PC-9 (cell line): Measurements from ENCODE around the gene THNSL1. TPM values are rescaled to one million over a fixed set of nuclear protein-coding genes. Genes with fewer than 3 reads are reported as not detected.

ENCODE experiments used
- BruUV-seq: library from RNA; stranded (reverse); fragments of 400-500 nt; replicated peaks from 2 replicates; lab custom pipeline; 2021; lab: Mats Ljungman, UMichigan
- CTCF ChIA-PET: fragments of 300-600 bp; sonication (Branson Sonifier 250); formaldehyde crosslinking; loops from one replicate; lab custom pipeline; 2022; ENCODE audit warnings: antibody characterized with exemption; lab: Charles Lee
- POLR2A ChIA-PET: fragments of 300-600 bp; sonication (Branson Sonifier 250); formaldehyde crosslinking; loops from one replicate; lab custom pipeline; 2022; ENCODE audit warnings: antibody characterized with exemption; ENCODE audit not compliant: unreplicated experiment; lab: Charles Lee
- DNase-seq, 2 experiments: peaks; one replicate each; pipeline versions ENCODE4 v3.0.0 to v3.0.0-alpha.2; 2015 to 2022; ENCODE audit warnings: mixed read lengths in 1 of 2
- H2AFZ ChIP-seq: fragments of 200-600 bp; sonication (generic); 2 replicates; pipeline ENCODE4 v1.8.1; 2017; ENCODE audit warnings: antibody characterized with exemption
- H3F3A ChIP-seq: fragments of 200-600 bp; sonication (generic); 2 replicates; pipeline ENCODE4 v1.8.1; 2017; ENCODE audit warnings: antibody characterized with exemption, mild to moderate bottlenecking, low read depth; ENCODE audit not compliant: insufficient read depth
- H3K27ac ChIP-seq: fragments of 200-600 bp; sonication (generic); 2 replicates; pipeline ENCODE4 v1.6.1; 2016; ENCODE audit warnings: mixed run types
- H3K27me3 ChIP-seq: fragments of 200-600 bp; sonication (generic); 2 replicates; pipeline ENCODE4 v1.6.1; 2016; ENCODE audit warnings: low read depth, mixed run types; ENCODE audit not compliant: insufficient read depth
- H3K36me3 ChIP-seq: fragments of 200-600 bp; sonication (generic); 2 replicates; pipeline ENCODE4 v1.6.1; 2016; ENCODE audit warnings: low read depth, mixed run types
- H3K4me1 ChIP-seq: fragments of 200-600 bp; sonication (generic); replicated peaks from 2 replicates; pipeline ENCODE4 v1.6.1; 2016; ENCODE audit warnings: mixed run types; ENCODE audit not compliant: insufficient read depth
- H3K4me2 ChIP-seq: fragments of 200-600 bp; sonication (generic); 2 replicates; pipeline ENCODE4 v1.6.1; 2017; ENCODE audit warnings: mixed run types
- H3K4me3 ChIP-seq: fragments of 200-600 bp; sonication (generic); 2 replicates; pipeline ENCODE4 v1.6.1; 2016; ENCODE audit warnings: mixed run types
- H3K79me2 ChIP-seq: fragments of 200-600 bp; sonication (generic); 2 replicates; pipeline ENCODE4 v1.6.1; 2017; ENCODE audit warnings: low read depth, mixed run types
- H3K9me2 ChIP-seq: fragments of 200-600 bp; sonication (generic); 2 replicates; pipeline ENCODE4 v1.8.1; 2017; ENCODE audit warnings: mild to moderate bottlenecking; ENCODE audit not compliant: insufficient read depth
- H3K9me3 ChIP-seq: fragments of 200-600 bp; sonication (generic); 2 replicates; pipeline ENCODE4 v1.8.1; 2016; ENCODE audit warnings: low read depth; ENCODE audit not compliant: insufficient read depth
- H4K20me1 ChIP-seq: fragments of 200-600 bp; sonication (generic); 2 replicates; pipeline ENCODE4 v1.8.1; 2017; ENCODE audit not compliant: insufficient read depth
- EZH2 ChIP-seq: fragments of 200-600 bp; sonication (generic); IDR thresholded peaks from 2 replicates; pipeline ENCODE4 v1.8.0; 2017; ENCODE audit warnings: antibody characterized with exemption, low read depth
- intact Hi-C: fragments of 100-400 bp; cut with micrococcal nuclease; formaldehyde crosslinking; loops from one replicate; pipeline ENCODE4 v1.10.0; 2022; ENCODE audit not compliant: unreplicated experiment
- total RNA-seq: library from RNA; stranded (reverse); gene quantifications from 2 replicates; pipeline ENCODE4 v1.2.3, GENCODE V29; 2021
- TF ChIP-seq, protein P1 (sequence below): fragments of 200-600 bp; sonication (generic); conservative IDR thresholded peaks from 2 replicates; pipeline ENCODE4 v1.6.1; 2017; ENCODE audit warnings: mixed run types, antibody characterized with exemption, mild to moderate bottlenecking, moderate library complexity

The THNSL1 gene
- total RNA-seq, 1 experiment from 2014 or later, result 6.8 TPM

DNA sequence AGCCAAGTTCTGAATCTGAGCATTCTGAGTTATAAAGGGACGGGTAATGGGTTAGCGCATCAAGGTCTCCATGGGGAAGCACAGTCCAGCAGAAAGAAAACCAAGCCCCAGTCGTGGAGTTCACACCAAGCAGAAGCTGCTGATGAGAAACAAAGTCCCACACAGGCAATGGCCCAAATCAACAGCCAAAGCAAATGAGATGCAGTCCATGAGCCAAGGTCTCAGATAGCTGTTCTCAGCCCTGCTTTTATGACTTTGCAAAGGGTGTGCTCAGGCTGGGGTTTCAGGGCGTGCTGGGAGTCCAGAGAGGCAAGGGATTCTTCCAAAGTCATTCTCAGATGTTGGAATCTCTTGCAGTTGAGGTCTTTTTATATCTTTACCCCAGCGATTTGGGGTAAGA lies 32.0 kb downstream of the THNSL1 start:
- no peak for DNase-seq
- no peaks in the 10 kb centered on the region for H3K79me2 ChIP-seq
- no peaks in the 10 kb centered on the region for H3F3A ChIP-seq
- H3K27me3 ChIP-seq, result no peaks in the 10 kb centered on the region
- no peaks in the 10 kb centered on the region for H3K4me1 ChIP-seq
- no peak for TF ChIP-seq EZH2
- TF ChIP-seq, protein P1, sequence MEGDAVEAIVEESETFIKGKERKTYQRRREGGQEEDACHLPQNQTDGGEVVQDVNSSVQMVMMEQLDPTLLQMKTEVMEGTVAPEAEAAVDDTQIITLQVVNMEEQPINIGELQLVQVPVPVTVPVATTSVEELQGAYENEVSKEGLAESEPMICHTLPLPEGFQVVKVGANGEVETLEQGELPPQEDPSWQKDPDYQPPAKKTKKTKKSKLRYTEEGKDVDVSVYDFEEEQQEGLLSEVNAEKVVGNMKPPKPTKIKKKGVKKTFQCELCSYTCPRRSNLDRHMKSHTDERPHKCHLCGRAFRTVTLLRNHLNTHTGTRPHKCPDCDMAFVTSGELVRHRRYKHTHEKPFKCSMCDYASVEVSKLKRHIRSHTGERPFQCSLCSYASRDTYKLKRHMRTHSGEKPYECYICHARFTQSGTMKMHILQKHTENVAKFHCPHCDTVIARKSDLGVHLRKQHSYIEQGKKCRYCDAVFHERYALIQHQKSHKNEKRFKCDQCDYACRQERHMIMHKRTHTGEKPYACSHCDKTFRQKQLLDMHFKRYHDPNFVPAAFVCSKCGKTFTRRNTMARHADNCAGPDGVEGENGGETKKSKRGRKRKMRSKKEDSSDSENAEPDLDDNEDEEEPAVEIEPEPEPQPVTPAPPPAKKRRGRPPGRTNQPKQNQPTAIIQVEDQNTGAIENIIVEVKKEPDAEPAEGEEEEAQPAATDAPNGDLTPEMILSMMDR, result no peak
- no TSS peak for BruUV-seq
- H3K4me2 ChIP-seq, result no peak overlapping the region
- CTCF ChIA-PET, result no interaction called here
- no peaks in the 10 kb centered on the region for H3K9me3 ChIP-seq
- no peaks in the 10 kb centered on the region for H3K36me3 ChIP-seq
- H3K4me3 ChIP-seq, result no peak overlapping the region
- POLR2A ChIA-PET, result no interaction called here
- H2AFZ ChIP-seq, result no peak overlapping the region
- no peak overlapping the region for H3K27ac ChIP-seq
- H3K9me2 ChIP-seq, result no peaks in the 10 kb centered on the region
- H4K20me1 ChIP-seq, result no peaks in the 10 kb centered on the region
- intact Hi-C loops, result no loop called here

DNA sequence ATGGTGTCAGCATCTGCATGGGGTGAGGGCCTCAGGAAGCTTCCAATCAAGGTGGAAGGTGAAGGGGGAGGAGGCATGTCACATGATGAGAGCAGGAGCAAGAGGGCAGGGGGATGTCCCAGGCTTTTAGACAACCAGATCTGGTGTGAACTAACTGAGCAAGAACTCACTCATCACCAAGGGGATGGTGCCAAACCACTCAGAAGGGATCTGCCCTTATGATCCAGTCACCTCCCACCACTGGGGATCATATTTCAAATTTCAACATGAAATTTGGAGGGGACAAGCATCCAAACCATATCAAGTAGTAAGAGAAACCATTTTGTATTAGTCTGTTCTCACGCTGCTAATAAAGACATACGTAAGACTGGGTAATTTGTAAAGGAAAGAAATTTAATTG lies 33.6 kb downstream of the THNSL1 start:
- ChIA-PET POLR2A (no interaction called here), CTCF (no interaction called here)
- H3K36me3 ChIP-seq, result no peaks in the 10 kb centered on the region
- H3K9me2 ChIP-seq, result no peaks in the 10 kb centered on the region
- no peaks in the 10 kb centered on the region for H3K4me1 ChIP-seq
- H4K20me1 ChIP-seq, result no peaks in the 10 kb centered on the region
- no peak overlapping the region for H3K4me2 ChIP-seq
- TF ChIP-seq, protein P1, result no peak
- no peak for TF ChIP-seq EZH2
- no peaks in the 10 kb centered on the region for H3F3A ChIP-seq
- no peaks in the 10 kb centered on the region for H3K27me3 ChIP-seq
- intact Hi-C loops, result no loop called here
- H3K27ac ChIP-seq, result no peak overlapping the region
- no peak for DNase-seq
- no peaks in the 10 kb centered on the region for H3K79me2 ChIP-seq
- no TSS peak for BruUV-seq
- no peak overlapping the region for H2AFZ ChIP-seq
- H3K9me3 ChIP-seq, result no peaks in the 10 kb centered on the region
- no peak overlapping the region for H3K4me3 ChIP-seq

DNA sequence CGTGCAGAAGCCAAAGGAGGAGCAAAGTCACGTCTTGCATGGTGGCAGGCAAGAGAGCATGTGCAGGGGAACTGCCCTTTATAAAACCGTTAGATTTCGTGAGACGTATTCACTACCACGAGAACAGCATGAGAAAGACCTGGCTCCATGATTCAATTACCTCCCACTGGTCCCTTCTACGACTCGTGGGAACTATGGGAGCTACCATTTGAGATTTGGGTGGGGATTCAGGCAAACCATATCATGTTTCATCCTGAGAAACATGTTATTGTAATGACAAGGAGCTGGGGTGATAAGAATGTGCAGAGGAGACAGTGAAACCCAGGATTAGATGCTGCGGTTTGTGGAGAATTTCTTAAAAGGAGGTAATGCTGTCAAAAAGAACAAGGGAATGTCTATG lies 34.0 kb downstream of the THNSL1 start:
- ChIA-PET POLR2A (no interaction called here), CTCF (no interaction called here)
- TF ChIP-seq EZH2, result no peak
- TF ChIP-seq, protein P1, result no peak
- H3K4me2 ChIP-seq, result no peak overlapping the region
- H3K27me3 ChIP-seq, result no peaks in the 10 kb centered on the region
- H3K79me2 ChIP-seq, result no peaks in the 10 kb centered on the region
- DNase-seq, result no peak
- H3F3A ChIP-seq, result no peaks in the 10 kb centered on the region
- H3K9me2 ChIP-seq, result no peaks in the 10 kb centered on the region
- H4K20me1 ChIP-seq, result no peaks in the 10 kb centered on the region
- intact Hi-C loops, result no loop called here
- BruUV-seq, result no TSS peak
- H3K4me3 ChIP-seq, result no peak overlapping the region
- H3K27ac ChIP-seq, result no peak overlapping the region
- H2AFZ ChIP-seq, result no peak overlapping the region
- no peaks in the 10 kb centered on the region for H3K36me3 ChIP-seq
- no peaks in the 10 kb centered on the region for H3K9me3 ChIP-seq
- H3K4me1 ChIP-seq, result no peaks in the 10 kb centered on the region
